Measurements from ENCODE around the gene EMID1. TPM values are rescaled to one million over a fixed set of nuclear protein-coding genes. Genes with fewer than 3 reads are reported as not detected.

The EMID1 gene
- total and polyA plus RNA-seq, 12 donors: 0.22 to 1.1 (median 0.41) TPM; not detected in 1

GRCh38 chr22:29268511-29269229 lies 63.0 kb downstream of the EMID1 start:
- no peaks in the 10 kb centered on the region for H3K9me3 ChIP-seq
- peaks cover 13 to 66% (median 61%) of the 10 kb centered on the region in 9 donors for H3K4me1 ChIP-seq
- peak; percentile 54 to 79 (median 68) for ATAC-seq
- DNase-seq: peak; percentile 67 to 77
- intact Hi-C loops (cut with DNase I): loop anchor here in 3 of 10 donors (2.0 to 5.0 kb wide), 2 partner anchors 38 to 39 kb away; partner anchors contain the start of gene GAS2L1 (in 3 of the 3)
- H3K4me3 ChIP-seq: peak overlapping the region; percentile 71 to 98 (median 82)
- peak in 2 of 9 donors; percentile 5 to 19 for TF ChIP-seq CTCF (IDR thresholded peaks at IDR 0.05)
- H3K27me3 ChIP-seq: no peaks in the 10 kb centered on the region
- WGBS, 2 donors: 0% methylated on average over 47 to 51 of the region's 51 CpGs
- H3K27ac ChIP-seq: peak overlapping the region; percentile 98 to 100 (median 99)
- peaks cover 0 to 64% (median 20%) of the 10 kb centered on the region in 9 donors for H3K36me3 ChIP-seq

- H3K4me1 ChIP-seq: peaks cover 13 to 72% (median 62%) of the 10 kb centered on the region in 9 donors
- WGBS, 2 donors: 0 to 1% methylated on average over 14 of the region's 14 CpGs
- H3K27ac ChIP-seq: peak overlapping the region in 9 of 10 donors; percentile 98 to 100 (median 99)
- H3K4me3 ChIP-seq: peak overlapping the region; percentile 71 to 98 (median 82)
- intact Hi-C loops (cut with DNase I): loop anchor here in 3 of 10 donors (2.0 to 5.0 kb wide), 2 partner anchors 38 kb away; partner anchors contain the start of gene GAS2L1 (in 3 of the 3)
- no peak for TF ChIP-seq CTCF (IDR thresholded peaks at IDR 0.05)
- no peaks in the 10 kb centered on the region for H3K9me3 ChIP-seq
- DNase-seq: no peak
- H3K27me3 ChIP-seq: no peaks in the 10 kb centered on the region
- ATAC-seq: no peak
- H3K36me3 ChIP-seq: peaks cover 0 to 64% (median 25%) of the 10 kb centered on the region in 9 donors
These were observed 63.5 kb downstream of the EMID1 start for GRCh38 chr22:29269230-29269604.

- peak overlapping the region; percentile 71 to 98 (median 82) for H3K4me3 ChIP-seq
- DNase-seq (no peak), ATAC-seq (no peak)
- TF ChIP-seq CTCF (IDR thresholded peaks at IDR 0.05): no peak
- no peaks in the 10 kb centered on the region for H3K9me3 ChIP-seq
- H3K27me3 ChIP-seq: no peaks in the 10 kb centered on the region
- H3K36me3 ChIP-seq: peaks cover 0 to 64% (median 29%) of the 10 kb centered on the region in 9 donors
- 8 to 10% methylated on average over 13 of the region's 13 CpGs for WGBS, 2 donors
- H3K4me1 ChIP-seq: peaks cover 13 to 78% (median 62%) of the 10 kb centered on the region in 9 donors
- H3K27ac ChIP-seq: peak overlapping the region in 8 of 10 donors; percentile 98 to 100 (median 99)
- intact Hi-C loops (cut with DNase I): loop anchor here in 4 of 10 donors (2.0 to 10.0 kb wide), 3 partner anchors 37 to 55 kb away; partner anchors contain the start of gene GAS2L1 (in 3 of the 4)
These were observed 64.2 kb downstream of the EMID1 start for GRCh38 chr22:29269731-29270474.
